ENCODE data around the gene RNF34.

The RNF34 gene

DNA sequence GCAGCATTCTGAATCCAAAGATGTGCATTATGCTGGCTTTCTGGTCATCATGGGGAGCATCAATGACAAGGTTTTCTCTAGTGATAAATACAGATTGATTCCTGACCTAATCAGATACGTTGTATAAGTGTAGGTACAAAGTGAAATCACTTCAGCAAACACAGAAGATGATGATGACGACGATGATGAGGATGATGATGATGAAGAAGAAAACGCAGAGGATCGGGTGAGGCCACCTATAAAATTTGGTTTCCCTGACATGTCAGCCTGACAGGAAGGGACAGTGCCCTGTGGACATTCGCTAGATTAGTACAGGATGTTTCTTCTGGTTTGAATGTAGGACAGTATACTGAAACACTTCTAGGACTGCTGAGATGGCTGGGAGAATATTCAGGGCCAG, 20.2 kb downstream of the RNF34 start:
- no CpG with 5 or more reads among the region's 6 CpGs for WGBS, 2 donors (ENCODE audit: extremely low coverage in 2 of 2, insufficient read length in 2 of 2, insufficient replicate concordance in 1 of 2)
- no peaks in the 10 kb centered on the region for H3K79me1 ChIP-seq (ENCODE audit: low read depth, low read length)
- H2AK5ac ChIP-seq (ENCODE audit: low read depth, low read length): no peak overlapping the region

DNA sequence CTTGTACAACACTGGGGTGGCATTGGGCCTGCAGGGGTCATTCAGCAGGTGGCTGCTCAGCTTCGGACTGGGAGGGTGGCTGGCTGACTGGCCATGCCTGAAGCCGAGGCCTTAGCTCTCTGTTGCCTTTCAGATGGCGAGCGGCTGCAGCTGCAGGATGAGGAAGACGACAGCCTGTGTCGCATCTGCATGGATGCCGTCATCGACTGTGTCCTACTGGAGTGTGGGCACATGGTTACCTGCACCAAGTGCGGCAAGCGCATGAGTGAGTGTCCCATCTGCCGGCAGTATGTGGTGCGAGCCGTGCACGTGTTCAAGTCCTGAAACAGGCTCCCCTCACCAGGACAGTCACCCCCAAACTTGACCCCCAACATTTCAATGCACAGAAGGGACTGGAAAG, 23.3 kb downstream of the RNF34 start:
- Histone ChIP-seq H4K91ac (ENCODE audit: low read depth, low read length, poor library complexity) (no peak overlapping the region), H3K23ac (ENCODE audit: low read depth, low read length, poor library complexity) (no peak overlapping the region), H3K4me1 (ENCODE audit: control insufficient read depth in 2 of 2, insufficient read depth in 1 of 2, low read depth in 1 of 2, low read length in 2 of 2) (no peaks in the 10 kb centered on the region), H3K4me2 (ENCODE audit: insufficient read depth, low read length, poor library complexity, severe bottlenecking) (no peak overlapping the region), H3K9me3 (replicated peaks in 1 of 2; ENCODE audit: control insufficient read depth in 2 of 2, insufficient read depth in 1 of 2, low read depth in 1 of 2, low read length in 2 of 2) (no peaks in the 10 kb centered on the region), H3K27ac (replicated peaks; ENCODE audit: low read length) (no peak overlapping the region), H2BK5ac (ENCODE audit: low read length) (no peak overlapping the region), H3K79me1 (ENCODE audit: low read depth, low read length) (no peaks in the 10 kb centered on the region), H2BK120ac (ENCODE audit: low read depth, low read length) (no peak overlapping the region), H3K18ac (ENCODE audit: low read length) (no peak overlapping the region), H2BK12ac (ENCODE audit: low read length) (no peak overlapping the region), H3K4me3 (ENCODE audit: low read length in 2 of 2) (no peak overlapping the region), H3K4ac (ENCODE audit: low read length) (no peak overlapping the region), H2AFZ (ENCODE audit: low read length) (no peak overlapping the region), H2BK15ac (ENCODE audit: low read length) (no peak overlapping the region), H4K8ac (ENCODE audit: low read depth, low read length) (no peak overlapping the region), H3K9ac (ENCODE audit: low read depth, low read length, poor library complexity) (no peak overlapping the region), H3K14ac (ENCODE audit: low read length) (no peak overlapping the region), H3K27me3 (ENCODE audit: control insufficient read depth in 3 of 3, insufficient read depth in 3 of 3, low read depth in 1 of 3, low read length in 3 of 3) (no peaks in the 10 kb centered on the region), H3K36me3 (replicated peaks in 1 of 2; ENCODE audit: control insufficient read depth in 2 of 2, insufficient read depth in 2 of 2, low read length in 2 of 2) (peaks cover 37 to 100% of the 10 kb centered on the region in 2 donors), H2AK5ac (ENCODE audit: low read depth, low read length) (no peak overlapping the region)
- DNase-seq (ENCODE audit: low spot score): no peak
- no CpG with 5 or more reads among the region's 14 CpGs for WGBS, 2 donors (ENCODE audit: extremely low coverage in 2 of 2, insufficient read length in 2 of 2, insufficient replicate concordance in 1 of 2)

More for the DNA sequence above, 20.2 kb downstream of the RNF34 start:
- DNase-seq (ENCODE audit: low spot score): no peak
- H2BK12ac ChIP-seq (ENCODE audit: low read length): no peak overlapping the region
- no peaks in the 10 kb centered on the region for H3K27me3 ChIP-seq (ENCODE audit: control insufficient read depth in 3 of 3, insufficient read depth in 3 of 3, low read depth in 1 of 3, low read length in 3 of 3)
- H3K4ac ChIP-seq (ENCODE audit: low read length): no peak overlapping the region
- H3K9me3 ChIP-seq (replicated peaks in 1 of 2; ENCODE audit: control insufficient read depth in 2 of 2, insufficient read depth in 1 of 2, low read depth in 1 of 2, low read length in 2 of 2): no peaks in the 10 kb centered on the region
- H2BK120ac ChIP-seq (ENCODE audit: low read depth, low read length): no peak overlapping the region
- H3K14ac ChIP-seq (ENCODE audit: low read length): no peak overlapping the region
- H2AFZ ChIP-seq (ENCODE audit: low read length): no peak overlapping the region
- H4K91ac ChIP-seq (ENCODE audit: low read depth, low read length, poor library complexity): no peak overlapping the region
- no peak overlapping the region for H3K18ac ChIP-seq (ENCODE audit: low read length)
- peaks cover 33 to 99% of the 10 kb centered on the region in 2 donors for H3K36me3 ChIP-seq (replicated peaks in 1 of 2; ENCODE audit: control insufficient read depth in 2 of 2, insufficient read depth in 2 of 2, low read length in 2 of 2)
- H3K27ac ChIP-seq (replicated peaks; ENCODE audit: low read length): no peak overlapping the region
- no peak overlapping the region for H2BK15ac ChIP-seq (ENCODE audit: low read length)
- H3K9ac ChIP-seq (ENCODE audit: low read depth, low read length, poor library complexity): no peak overlapping the region
- H3K4me2 ChIP-seq (ENCODE audit: insufficient read depth, low read length, poor library complexity, severe bottlenecking): no peak overlapping the region
- H2BK5ac ChIP-seq (ENCODE audit: low read length): no peak overlapping the region
- no peaks in the 10 kb centered on the region for H3K4me1 ChIP-seq (ENCODE audit: control insufficient read depth in 2 of 2, insufficient read depth in 1 of 2, low read depth in 1 of 2, low read length in 2 of 2)
- H3K4me3 ChIP-seq (ENCODE audit: low read length in 2 of 2): no peak overlapping the region
- no peak overlapping the region for H3K23ac ChIP-seq (ENCODE audit: low read depth, low read length, poor library complexity)
- H4K8ac ChIP-seq (ENCODE audit: low read depth, low read length): no peak overlapping the region

DNA sequence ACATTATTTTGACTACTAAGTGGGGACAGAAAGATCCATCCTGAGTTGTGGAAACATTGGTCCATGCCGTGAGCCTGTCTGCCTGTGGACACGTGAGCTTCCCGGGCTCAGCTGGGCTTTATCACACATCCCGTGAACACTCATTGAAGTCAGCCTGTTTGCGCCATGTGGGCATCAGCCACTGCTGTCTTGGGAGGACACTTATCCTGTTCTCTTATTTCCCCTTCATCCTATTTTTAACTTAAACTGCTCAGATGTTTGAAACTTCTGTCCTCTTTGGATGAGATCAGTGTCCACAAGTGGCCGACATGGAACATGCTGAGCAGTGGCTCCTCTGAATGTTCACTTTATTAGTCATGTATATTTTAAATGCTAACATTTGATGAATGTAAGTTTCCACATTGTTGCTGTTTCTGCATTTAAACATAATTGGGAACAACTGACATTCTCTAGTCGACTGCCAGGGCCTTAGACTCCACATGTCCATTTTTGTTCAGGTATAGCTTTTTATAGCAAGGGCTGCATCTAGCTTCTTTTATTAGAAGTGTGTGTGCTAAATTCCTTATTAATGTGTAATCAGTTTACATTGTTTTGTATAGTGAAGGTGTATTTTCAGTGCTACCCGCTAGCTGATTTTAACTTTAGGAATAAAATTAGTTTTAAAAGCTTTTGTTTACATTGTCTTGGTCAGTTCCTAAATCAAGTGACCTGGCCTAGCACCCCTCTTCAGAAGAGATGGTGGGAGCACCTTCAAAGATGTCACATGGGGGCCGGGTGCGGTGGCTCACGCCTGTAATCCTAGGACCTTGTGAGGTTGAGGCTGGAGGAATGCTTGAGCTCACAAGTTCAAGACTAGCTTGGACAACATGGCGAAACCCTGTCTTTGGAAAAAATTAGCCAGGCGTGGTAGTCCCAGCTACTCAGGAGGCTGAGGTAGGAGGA, 24.0 kb downstream of the RNF34 start:
- no peak overlapping the region for H3K14ac ChIP-seq (ENCODE audit: low read length)
- H3K4me3 ChIP-seq (ENCODE audit: low read length in 2 of 2): peak overlapping the region in 1 of 2 donors; percentile 32
- no peak overlapping the region for H3K4ac ChIP-seq (ENCODE audit: low read length)
- no peak overlapping the region for H4K91ac ChIP-seq (ENCODE audit: low read depth, low read length, poor library complexity)
- no peak overlapping the region for H2BK12ac ChIP-seq (ENCODE audit: low read length)
- H3K9ac ChIP-seq (ENCODE audit: low read depth, low read length, poor library complexity): no peak overlapping the region
- H3K4me1 ChIP-seq (ENCODE audit: control insufficient read depth in 2 of 2, insufficient read depth in 1 of 2, low read depth in 1 of 2, low read length in 2 of 2): no peaks in the 10 kb centered on the region
- no peak overlapping the region for H3K27ac ChIP-seq (replicated peaks; ENCODE audit: low read length)
- H3K79me1 ChIP-seq (ENCODE audit: low read depth, low read length): no peaks in the 10 kb centered on the region
- no peak overlapping the region for H2BK120ac ChIP-seq (ENCODE audit: low read depth, low read length)
- H3K9me3 ChIP-seq (replicated peaks in 1 of 2; ENCODE audit: control insufficient read depth in 2 of 2, insufficient read depth in 1 of 2, low read depth in 1 of 2, low read length in 2 of 2): no peaks in the 10 kb centered on the region
- H3K36me3 ChIP-seq (replicated peaks in 1 of 2; ENCODE audit: control insufficient read depth in 2 of 2, insufficient read depth in 2 of 2, low read length in 2 of 2): peaks cover 44 to 100% of the 10 kb centered on the region in 2 donors
- no peak overlapping the region for H3K23ac ChIP-seq (ENCODE audit: low read depth, low read length, poor library complexity)
- no peak overlapping the region for H3K18ac ChIP-seq (ENCODE audit: low read length)
- WGBS, 2 donors (ENCODE audit: extremely low coverage in 2 of 2, insufficient read length in 2 of 2, insufficient replicate concordance in 1 of 2): no CpG with 5 or more reads among the region's 13 CpGs
- no peak overlapping the region for H2AFZ ChIP-seq (ENCODE audit: low read length)
- H4K8ac ChIP-seq (ENCODE audit: low read depth, low read length): no peak overlapping the region
- no peak overlapping the region for H2AK5ac ChIP-seq (ENCODE audit: low read depth, low read length)
- no peak for DNase-seq (ENCODE audit: low spot score)
- H3K4me2 ChIP-seq (ENCODE audit: insufficient read depth, low read length, poor library complexity, severe bottlenecking): no peak overlapping the region
- no peak overlapping the region for H2BK15ac ChIP-seq (ENCODE audit: low read length)
- H2BK5ac ChIP-seq (ENCODE audit: low read length): no peak overlapping the region
- no peaks in the 10 kb centered on the region for H3K27me3 ChIP-seq (ENCODE audit: control insufficient read depth in 3 of 3, insufficient read depth in 3 of 3, low read depth in 1 of 3, low read length in 3 of 3)

DNA sequence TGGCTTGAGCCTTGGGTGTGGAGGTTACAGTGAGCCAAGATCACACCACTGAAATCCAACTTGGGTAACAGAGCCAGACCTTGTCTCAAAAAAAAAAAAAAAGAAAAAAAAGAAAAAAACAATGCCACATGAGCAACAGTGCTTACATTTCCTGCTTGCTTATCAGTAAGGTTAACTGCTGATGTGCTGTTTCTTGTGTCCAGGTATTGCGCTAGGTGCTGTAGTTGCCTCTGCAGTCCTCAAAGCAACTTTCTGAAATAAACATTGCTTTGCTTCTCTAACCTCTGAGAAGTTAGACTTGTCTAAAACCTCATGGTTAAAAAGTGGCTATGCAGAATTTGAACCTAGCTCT, 24.7 kb downstream of the RNF34 start:
- Histone ChIP-seq H2AK5ac (ENCODE audit: low read depth, low read length) (no peak overlapping the region), H3K23ac (ENCODE audit: low read depth, low read length, poor library complexity) (no peak overlapping the region), H2BK12ac (ENCODE audit: low read length) (no peak overlapping the region), H3K4ac (ENCODE audit: low read length) (no peak overlapping the region), H2AFZ (ENCODE audit: low read length) (no peak overlapping the region), H3K27me3 (ENCODE audit: control insufficient read depth in 3 of 3, insufficient read depth in 3 of 3, low read depth in 1 of 3, low read length in 3 of 3) (no peaks in the 10 kb centered on the region), H2BK15ac (ENCODE audit: low read length) (no peak overlapping the region), H3K27ac (replicated peaks; ENCODE audit: low read length) (no peak overlapping the region), H4K91ac (ENCODE audit: low read depth, low read length, poor library complexity) (no peak overlapping the region), H3K14ac (ENCODE audit: low read length) (no peak overlapping the region), H3K4me2 (ENCODE audit: insufficient read depth, low read length, poor library complexity, severe bottlenecking) (no peak overlapping the region), H4K8ac (ENCODE audit: low read depth, low read length) (no peak overlapping the region), H2BK5ac (ENCODE audit: low read length) (no peak overlapping the region), H3K9me3 (replicated peaks in 1 of 2; ENCODE audit: control insufficient read depth in 2 of 2, insufficient read depth in 1 of 2, low read depth in 1 of 2, low read length in 2 of 2) (no peaks in the 10 kb centered on the region), H3K9ac (ENCODE audit: low read depth, low read length, poor library complexity) (no peak overlapping the region), H3K79me1 (ENCODE audit: low read depth, low read length) (no peaks in the 10 kb centered on the region), H3K4me1 (ENCODE audit: control insufficient read depth in 2 of 2, insufficient read depth in 1 of 2, low read depth in 1 of 2, low read length in 2 of 2) (no peaks in the 10 kb centered on the region), H3K36me3 (replicated peaks in 1 of 2; ENCODE audit: control insufficient read depth in 2 of 2, insufficient read depth in 2 of 2, low read length in 2 of 2) (peaks cover 46 to 100% of the 10 kb centered on the region in 2 donors), H2BK120ac (ENCODE audit: low read depth, low read length) (no peak overlapping the region), H3K18ac (ENCODE audit: low read length) (no peak overlapping the region), H3K4me3 (ENCODE audit: low read length in 2 of 2) (no peak overlapping the region)
- WGBS, 2 donors (ENCODE audit: extremely low coverage in 2 of 2, insufficient read length in 2 of 2, insufficient replicate concordance in 1 of 2): no CpG with 5 or more reads among the region's 1 CpG
- DNase-seq (ENCODE audit: low spot score): no peak

Measured in neuronal stem cell (in vitro differentiated cells).